MM.1S (cell line): ENCODE data around the gene OSBPL5.

Experiments
- DNase-seq: peaks from one replicate; pipeline ENCODE4 v3.0.0-alpha.2; 2015
- H2AFZ ChIP-seq: fragments of 300-600 bp; sonication (generic); 2 replicates; pipeline ENCODE4 v1.6.0; 2016; ENCODE audit warnings: antibody characterized with exemption, low read length
- H3F3A ChIP-seq: fragments of 300-600 bp; sonication (generic); 2 replicates; pipeline ENCODE4 v1.6.1; 2016; ENCODE audit warnings: mild to moderate bottlenecking, antibody characterized with exemption, low read length, moderate library complexity, mixed read lengths; ENCODE audit not compliant: insufficient read depth
- H3K27ac ChIP-seq: fragments of 300-600 bp; sonication (generic); 2 replicates; pipeline ENCODE4 v1.5.1; 2016; ENCODE audit warnings: mild to moderate bottlenecking, low read length
- H3K27me3 ChIP-seq: fragments of 300-600 bp; sonication (generic); replicated peaks from 2 replicates; pipeline ENCODE4 v1.6.0; 2016; ENCODE audit warnings: low read length; ENCODE audit not compliant: insufficient read depth
- H3K36me3 ChIP-seq: fragments of 300-600 bp; sonication (generic); replicated peaks from 2 replicates; pipeline ENCODE4 v1.6.1; 2016; ENCODE audit warnings: mild to moderate bottlenecking, low read length, mixed read lengths; ENCODE audit not compliant: insufficient read depth
- H3K4me1 ChIP-seq: fragments of 300-600 bp; sonication (generic); 2 replicates; pipeline ENCODE4 v1.6.1; 2016; ENCODE audit warnings: low read length, mixed read lengths
- H3K4me2 ChIP-seq: fragments of 300-600 bp; sonication (generic); 2 replicates; pipeline ENCODE4 v1.6.0; 2016; ENCODE audit warnings: low read depth, low read length
- H3K4me3 ChIP-seq: fragments of 300-600 bp; sonication (generic); 2 replicates; pipeline ENCODE4 v1.5.1; 2016; ENCODE audit warnings: low read length, mixed read lengths
- H3K79me2 ChIP-seq: fragments of 300-600 bp; sonication (generic); 2 replicates; pipeline ENCODE4 v1.6.1; 2016; ENCODE audit warnings: mixed run types, low read length, mixed read lengths
- H3K9ac ChIP-seq: fragments of 300-600 bp; sonication (generic); 2 replicates; pipeline ENCODE4 v1.6.1; 2016; ENCODE audit warnings: low read length, mixed read lengths
- H3K9me2 ChIP-seq: fragments of 300-600 bp; sonication (generic); replicated peaks from 2 replicates; pipeline ENCODE4 v1.6.1; 2016; ENCODE audit warnings: mild to moderate bottlenecking, low read length, mixed read lengths; ENCODE audit not compliant: insufficient read depth
- H3K9me3 ChIP-seq: fragments of 300-600 bp; sonication (generic); replicated peaks from 2 replicates; pipeline ENCODE4 v1.6.1; 2016; ENCODE audit warnings: mild to moderate bottlenecking, low read length, mixed read lengths; ENCODE audit not compliant: insufficient read depth
- H4K20me1 ChIP-seq: fragments of 300-600 bp; sonication (generic); 2 replicates; pipeline ENCODE4 v1.6.1; 2016; ENCODE audit warnings: mild to moderate bottlenecking, low read length, moderate library complexity, mixed read lengths; ENCODE audit not compliant: insufficient read depth
- CTCF ChIP-seq: fragments of 300-600 bp; sonication (generic); IDR thresholded peaks from 2 replicates; pipeline ENCODE4 v1.5.1; 2016; ENCODE audit warnings: antibody characterized with exemption, low read length, mixed read lengths
- EZH2 ChIP-seq: fragments of 300-600 bp; sonication (generic); optimal IDR thresholded peaks from 2 replicates; pipeline ENCODE3; 2017; ENCODE audit warnings: low read depth, mild to moderate bottlenecking, antibody characterized with exemption, low read length, mixed read lengths
- EZH2phosphoT487 ChIP-seq: fragments of 300-600 bp; sonication (generic); IDR thresholded peaks from 2 replicates; pipeline ENCODE4 v1.6.1; 2018; ENCODE audit warnings: antibody characterized with exemption, low read length

The OSBPL5 gene

GRCh38 chr11:3056296-3057068 lies 108.6 kb downstream of the OSBPL5 start:
- peak overlapping the region; percentile 100 for H3K4me3 ChIP-seq
- H3K9me3 ChIP-seq: no peaks in the 10 kb centered on the region
- H3K9me2 ChIP-seq: no peaks in the 10 kb centered on the region
- peak overlapping the region; percentile 98 for H3K9ac ChIP-seq
- no peak for DNase-seq
- peaks cover 15% of the 10 kb centered on the region; the same call in 1 of the 2 replicates for H3K4me1 ChIP-seq
- H3K4me2 ChIP-seq: peak overlapping the region; percentile 91
- TF ChIP-seq EZH2 (no peak), EZH2phosphoT487 (no peak), CTCF (no peak)
- no peaks in the 10 kb centered on the region for H3K27me3 ChIP-seq
- peak overlapping the region; percentile 97; the same call in 1 of the 2 replicates for H2AFZ ChIP-seq
- no peaks in the 10 kb centered on the region for H3F3A ChIP-seq
- no peaks in the 10 kb centered on the region for H3K36me3 ChIP-seq
- no peaks in the 10 kb centered on the region for H4K20me1 ChIP-seq
- H3K79me2 ChIP-seq: peaks cover 53% of the 10 kb centered on the region
- H3K27ac ChIP-seq: peak overlapping the region; percentile 67; the same call in 1 of the 2 replicates

- H3K79me2 ChIP-seq: peaks cover 59% of the 10 kb centered on the region
- H3K4me3 ChIP-seq: peak overlapping the region; percentile 100
Measured at GRCh38 chr11:3055891-3056290, 109.2 kb downstream of the OSBPL5 start.

GRCh38 chr11:3052567-3052966 lies 112.5 kb downstream of the OSBPL5 start:
- no peak overlapping the region for H2AFZ ChIP-seq
- H3K4me2 ChIP-seq: no peak overlapping the region
- peaks cover 89% of the 10 kb centered on the region for H3K79me2 ChIP-seq
- peaks cover 31% of the 10 kb centered on the region for H3K4me1 ChIP-seq
- H3K9me3 ChIP-seq: no peaks in the 10 kb centered on the region
- H3K36me3 ChIP-seq: no peaks in the 10 kb centered on the region
- no peaks in the 10 kb centered on the region for H4K20me1 ChIP-seq
- H3F3A ChIP-seq: peaks cover 22% of the 10 kb centered on the region
- no peaks in the 10 kb centered on the region for H3K9me2 ChIP-seq
- H3K27me3 ChIP-seq: no peaks in the 10 kb centered on the region
- no peak overlapping the region for H3K9ac ChIP-seq
- DNase-seq: no peak
- no peak overlapping the region for H3K4me3 ChIP-seq
- TF ChIP-seq EZH2: no peak
- no peak for TF ChIP-seq CTCF
- TF ChIP-seq EZH2phosphoT487: no peak
- H3K27ac ChIP-seq: no peak overlapping the region

More at GRCh38 chr11:3055891-3056290, 109.2 kb downstream of the OSBPL5 start:
- TF ChIP-seq CTCF (no peak), EZH2 (no peak), EZH2phosphoT487 (no peak)
- H3K27me3 ChIP-seq: no peaks in the 10 kb centered on the region
- no peak overlapping the region for H2AFZ ChIP-seq
- H3K9ac ChIP-seq: peak overlapping the region; percentile 98; the same call in 1 of the 2 replicates
- peaks cover 4% of the 10 kb centered on the region; the same call in 1 of the 2 replicates for H3F3A ChIP-seq
- H3K4me1 ChIP-seq: peaks cover 16% of the 10 kb centered on the region
- H3K36me3 ChIP-seq: no peaks in the 10 kb centered on the region
- H3K27ac ChIP-seq: no peak overlapping the region
- DNase-seq: no peak
- H3K4me2 ChIP-seq: peak overlapping the region; percentile 91
- H4K20me1 ChIP-seq: no peaks in the 10 kb centered on the region
- no peaks in the 10 kb centered on the region for H3K9me2 ChIP-seq
- H3K9me3 ChIP-seq: no peaks in the 10 kb centered on the region
